Posterior cingulate gyrus (tissue), 11 donors: ENCODE results near the gene DNAH7.
"Not testable (repeated sequence)": the region's sequence is repeated elsewhere in the genome, so short reads cannot be mapped to it uniquely, and the experiment has no call there.

Experiments
- DNase-seq, 10 donors: peaks; one replicate each; pipeline versions ENCODE4 v3.0.0 to v3.0.0-alpha.2; 2020 to 2021; ENCODE audit warnings: mixed read lengths in 3 of 10
- intact Hi-C: fragments of 100-400 bp; cut with DNase I; formaldehyde crosslinking; loops from one replicate; pipeline ENCODE4 v1.15.1; 2023

The DNAH7 gene

GRCh38 chr2:196068271-196069209, at the start of gene DNAH7:
DNAH7 (minus strand) TSS chr2:196068837; CDS start chr2:196068711, 126 bp downstream.
- intact Hi-C loops, result loop anchor here (5.0 kb wide), 1 partner anchor 406 kb away; no protein-coding TSS in a partner anchor
- DNase-seq, result peak; percentile 83 to 98 (median 88)

GRCh38 chr2:196117214-196117705, 48.6 kb upstream of the DNAH7 start:
- intact Hi-C loops, result no loop called here
- no peak for DNase-seq

- DNase-seq, result peak in 2 of 10 donors; percentile 20 to 23
- intact Hi-C loops, result no loop called here
These were observed 44.7 kb upstream of the DNAH7 start for GRCh38 chr2:196113061-196113974.

- intact Hi-C loops, result no loop called here
- no peak for DNase-seq
These were observed 43.9 kb upstream of the DNAH7 start for GRCh38 chr2:196112418-196113034.

GRCh38 chr2:196108604-196109003, 40.0 kb upstream of the DNAH7 start:
- DNase-seq, result no peak
- intact Hi-C loops, result no loop called here

- no peak for DNase-seq
- intact Hi-C loops, result no loop called here
These were observed 37.3 kb upstream of the DNAH7 start for GRCh38 chr2:196105951-196106350.

- no peak for DNase-seq
- intact Hi-C loops, result no loop called here
These were observed 35.4 kb upstream of the DNAH7 start for GRCh38 chr2:196104066-196104465.

- no peak for DNase-seq
- intact Hi-C loops, result no loop called here
These were observed 35.0 kb upstream of the DNAH7 start for GRCh38 chr2:196103626-196104025.

- intact Hi-C loops, result no loop called here
- DNase-seq, result no peak
These were observed 32.8 kb upstream of the DNAH7 start for GRCh38 chr2:196101325-196101991.

GRCh38 chr2:196099916-196100315, 31.3 kb upstream of the DNAH7 start:
- DNase-seq, result no peak
- intact Hi-C loops, result no loop called here

- no peak for DNase-seq
- intact Hi-C loops, result no loop called here
These were observed 29.4 kb upstream of the DNAH7 start for GRCh38 chr2:196097864-196098660.

- intact Hi-C loops, result no loop called here
- no peak for DNase-seq
These were observed 28.5 kb upstream of the DNAH7 start for GRCh38 chr2:196096982-196097745.

GRCh38 chr2:196096264-196096663, 27.6 kb upstream of the DNAH7 start:
- DNase-seq, result no peak
- intact Hi-C loops, result no loop called here

GRCh38 chr2:196089448-196089847, 20.8 kb upstream of the DNAH7 start:
- intact Hi-C loops, result not testable (repeated sequence)

GRCh38 chr2:196088203-196088602, 19.6 kb upstream of the DNAH7 start:
- no peak for DNase-seq
- intact Hi-C loops, result no loop called here

More at GRCh38 chr2:196089448-196089847, 20.8 kb upstream of the DNAH7 start:
- DNase-seq, result not testable (repeated sequence)

GRCh38 chr2:196086517-196087368, 18.1 kb upstream of the DNAH7 start:
- intact Hi-C loops, result no loop called here
- no peak for DNase-seq

- intact Hi-C loops, result no loop called here
- peak in 1 of 10 donors; percentile 76 for DNase-seq
These were observed 15.0 kb upstream of the DNAH7 start for GRCh38 chr2:196083601-196084000.
